Spinal cord (tissue), 10 donors: ENCODE data around the gene GGT5. TPM values are rescaled to one million over a fixed set of nuclear protein-coding genes. Genes with fewer than 3 reads are reported as not detected.

ENCODE experiments used
- DNase-seq, 6 donors: peaks; one replicate each; pipeline versions ENCODE4 v3.0.0 to v3.0.0-alpha.2; 2013 to 2015; ENCODE audit warnings: low spot score in 6 of 6, low read depth in 4 of 6
- H3K27ac ChIP-seq: one replicate; pipeline ENCODE4 v1.5.1; 2013; ENCODE audit warnings: low read depth, low read length, control low read depth
- H3K27me3 ChIP-seq: one replicate; pipeline ENCODE4 v1.6.1; 2013; ENCODE audit warnings: low read length; ENCODE audit not compliant: control insufficient read depth, insufficient read depth
- H3K36me3 ChIP-seq: one replicate; pipeline ENCODE4 v1.6.1; 2013; ENCODE audit warnings: low read length; ENCODE audit not compliant: control insufficient read depth, insufficient read depth
- H3K4me1 ChIP-seq: one replicate; pipeline ENCODE4 v1.6.1; 2013; ENCODE audit warnings: low read length; ENCODE audit not compliant: control insufficient read depth, insufficient read depth
- H3K4me3 ChIP-seq: one replicate; pipeline ENCODE4 v1.5.1; 2013; ENCODE audit warnings: low read depth, low read length, control low read depth
- H3K9me3 ChIP-seq: one replicate; pipeline ENCODE4 v1.6.1; 2013; ENCODE audit warnings: low read length; ENCODE audit not compliant: control insufficient read depth, insufficient read depth
- WGBS: methylation state at CpG from one replicate; pipeline ENCODE4 v1.1.5; 2013; ENCODE audit warnings: missing lambda C conversion rate; ENCODE audit not compliant: insufficient coverage; 5-methylcytosine and 5-hydroxymethylcytosine counted together
- polyA plus RNA-seq, 2 donors: library from polyadenylated mRNA; unstranded; fragments of 120-200 nt; gene quantifications; one replicate each; pipeline ENCODE4 v1.2.1, GENCODE V29; 2013; ENCODE audit not compliant: insufficient read length in 2 of 2
- total RNA-seq, 2 donors: library from RNA; depleted of rRNA in 1 of 2; stranded (reverse); fragments of 120-200 nt in 1 of 2; fragments of >200 nt in 1 of 2; gene quantifications; one replicate each; pipeline versions ENCODE4 v1.2.3 to v1.2.4, GENCODE V29; 2013 to 2014
- donor health status: healthy.

Gene GGT5
- total and polyA plus RNA-seq, 4 donors, result 2.9 to 12.3 (median 9.4) TPM

DNA sequence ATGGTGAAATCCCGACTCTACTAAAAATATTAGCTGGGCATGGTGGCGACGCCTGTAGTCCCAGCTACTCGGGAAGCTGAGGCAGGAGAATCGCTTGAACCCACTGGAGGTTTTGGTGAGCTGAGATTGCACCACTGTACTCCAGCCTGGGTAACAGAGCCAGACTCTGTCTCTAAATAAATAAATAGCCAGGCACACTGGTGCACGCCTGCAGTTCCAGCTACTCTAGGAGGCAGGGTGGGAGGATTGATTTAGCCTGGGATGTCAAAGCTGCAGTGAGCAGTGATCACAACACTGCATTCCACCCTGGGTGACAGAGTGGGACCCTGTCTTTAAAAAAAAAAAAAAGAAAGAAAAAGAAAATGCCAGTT is 46.2 kb downstream of the GGT5 start:
- H3K36me3 ChIP-seq, result no peaks in the 10 kb centered on the region
- WGBS, result 100% methylated on average over 4 of the region's 6 CpGs

DNA sequence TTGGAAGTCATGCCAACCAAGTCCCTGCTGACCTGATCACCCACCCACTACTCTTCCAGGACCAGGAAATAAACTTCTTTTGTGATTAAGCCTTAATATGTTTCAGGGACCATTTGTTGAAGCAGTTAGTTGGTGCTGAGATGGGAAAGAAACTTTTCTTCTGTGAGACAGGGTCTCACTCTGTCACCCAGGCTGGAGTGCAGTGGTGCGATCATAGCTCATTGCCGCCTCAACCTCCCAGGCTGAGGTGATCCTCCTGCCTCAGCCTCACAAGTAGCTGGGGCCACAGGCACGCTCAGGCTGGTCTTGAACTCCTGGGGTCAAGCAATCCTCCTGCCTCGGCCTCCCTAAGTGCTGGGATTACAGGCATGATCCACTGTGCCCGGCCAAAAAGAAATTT is 53.0 kb downstream of the GGT5 start:
- Histone ChIP-seq H3K27me3 (no peaks in the 10 kb centered on the region), H3K27ac (no peak overlapping the region), H3K4me1 (peaks cover 17% of the 10 kb centered on the region), H3K4me3 (no peak overlapping the region), H3K36me3 (peaks cover 26% of the 10 kb centered on the region), H3K9me3 (no peaks in the 10 kb centered on the region)
- 96% methylated on average over 5 of the region's 5 CpGs for WGBS
- no peak for DNase-seq

More for the DNA sequence above, 46.2 kb downstream of the GGT5 start:
- Histone ChIP-seq H3K9me3 (no peaks in the 10 kb centered on the region), H3K27me3 (no peaks in the 10 kb centered on the region), H3K4me1 (no peaks in the 10 kb centered on the region), H3K27ac (no peak overlapping the region), H3K4me3 (no peak overlapping the region)
- DNase-seq, result no peak

DNA sequence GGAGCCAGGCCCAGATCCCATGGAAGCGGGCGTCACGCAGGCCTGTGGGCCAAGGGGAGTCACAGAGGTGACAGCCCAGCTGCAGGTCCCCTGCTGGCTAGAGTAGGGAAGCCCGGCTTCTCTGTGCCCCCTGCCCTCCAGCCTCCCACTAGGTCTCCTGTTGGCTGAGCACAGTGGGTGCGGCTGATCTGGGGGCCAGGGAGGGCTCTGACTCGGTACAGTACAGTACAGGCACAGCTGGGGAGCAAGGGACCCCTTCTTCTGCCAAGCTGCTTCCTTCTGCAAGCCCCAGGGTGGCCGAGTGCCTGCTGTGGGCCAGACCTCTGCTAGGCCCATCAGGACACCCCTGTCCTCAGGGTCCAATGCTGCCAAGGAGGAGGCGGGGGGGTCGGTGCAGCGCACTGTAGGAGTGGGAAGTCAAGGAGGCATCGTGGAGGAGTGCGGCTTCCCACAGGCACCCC is 53.5 kb downstream of the GGT5 start:
- Histone ChIP-seq H3K36me3 (peaks cover 31% of the 10 kb centered on the region), H3K27me3 (no peaks in the 10 kb centered on the region), H3K4me1 (peaks cover 17% of the 10 kb centered on the region), H3K9me3 (no peaks in the 10 kb centered on the region), H3K4me3 (no peak overlapping the region), H3K27ac (no peak overlapping the region)
- DNase-seq, result no peak
- 75% methylated on average over 10 of the region's 12 CpGs for WGBS

DNA sequence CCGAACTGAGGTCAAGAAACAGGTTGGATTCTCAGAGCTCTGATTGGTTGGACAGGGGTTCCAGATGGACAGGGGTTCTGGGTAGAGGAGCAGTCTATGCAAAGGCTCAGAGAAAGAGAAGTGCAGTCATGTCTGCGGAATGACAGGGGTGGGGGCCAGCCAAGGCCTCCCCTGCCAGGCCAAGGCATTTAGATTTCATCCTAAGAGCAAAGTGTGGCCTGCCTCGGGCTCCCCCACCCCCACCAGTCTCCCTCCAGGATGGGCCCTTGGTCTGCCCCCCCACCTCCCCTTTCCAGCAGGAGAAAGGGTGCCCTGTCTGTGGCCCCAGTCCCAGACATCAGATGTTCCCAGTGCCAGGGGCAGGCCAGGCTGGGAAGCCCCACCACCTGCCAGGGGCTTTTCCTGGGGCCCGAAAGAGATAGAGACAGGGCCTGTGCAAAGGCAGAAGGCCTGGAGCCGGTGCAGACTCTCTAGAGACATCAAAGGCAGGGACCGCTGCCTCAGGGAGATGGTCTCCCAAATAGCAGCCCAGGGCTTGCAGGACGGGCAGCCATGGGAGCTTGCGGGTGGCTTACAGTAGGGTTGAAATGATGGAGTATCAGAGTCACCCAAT is 54.2 kb downstream of the GGT5 start:
- Histone ChIP-seq H3K27ac (no peak overlapping the region), H3K27me3 (no peaks in the 10 kb centered on the region), H3K9me3 (no peaks in the 10 kb centered on the region), H3K4me1 (peaks cover 17% of the 10 kb centered on the region), H3K4me3 (no peak overlapping the region), H3K36me3 (peaks cover 38% of the 10 kb centered on the region)
- no peak for DNase-seq
- 85% methylated on average over 7 of the region's 8 CpGs for WGBS

DNA sequence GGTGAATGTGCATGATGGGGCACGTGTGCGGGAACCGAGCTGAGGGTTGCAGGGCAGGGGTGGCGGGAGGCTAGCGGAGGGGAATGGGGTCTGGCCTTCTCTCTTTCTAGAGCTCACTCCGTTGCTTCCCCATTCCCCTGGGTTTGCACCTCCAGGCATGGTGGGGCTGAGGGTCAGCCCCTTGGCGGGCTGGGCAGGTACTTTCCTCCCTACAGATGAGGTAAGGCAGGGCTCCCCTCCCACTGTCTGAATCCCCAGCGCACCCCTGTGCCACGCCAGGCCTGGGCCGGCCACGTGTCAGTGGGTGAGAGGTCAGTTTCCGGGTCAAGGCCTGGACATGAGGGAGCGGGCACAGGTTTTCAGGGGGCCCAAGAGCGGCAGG is 54.7 kb downstream of the GGT5 start:
- Histone ChIP-seq H3K27ac (no peak overlapping the region), H3K4me1 (peaks cover 17% of the 10 kb centered on the region), H3K9me3 (no peaks in the 10 kb centered on the region), H3K4me3 (no peak overlapping the region), H3K36me3 (peaks cover 44% of the 10 kb centered on the region), H3K27me3 (no peaks in the 10 kb centered on the region)
- WGBS, result 89% methylated on average over 13 of the region's 14 CpGs
- DNase-seq, result no peak

DNA sequence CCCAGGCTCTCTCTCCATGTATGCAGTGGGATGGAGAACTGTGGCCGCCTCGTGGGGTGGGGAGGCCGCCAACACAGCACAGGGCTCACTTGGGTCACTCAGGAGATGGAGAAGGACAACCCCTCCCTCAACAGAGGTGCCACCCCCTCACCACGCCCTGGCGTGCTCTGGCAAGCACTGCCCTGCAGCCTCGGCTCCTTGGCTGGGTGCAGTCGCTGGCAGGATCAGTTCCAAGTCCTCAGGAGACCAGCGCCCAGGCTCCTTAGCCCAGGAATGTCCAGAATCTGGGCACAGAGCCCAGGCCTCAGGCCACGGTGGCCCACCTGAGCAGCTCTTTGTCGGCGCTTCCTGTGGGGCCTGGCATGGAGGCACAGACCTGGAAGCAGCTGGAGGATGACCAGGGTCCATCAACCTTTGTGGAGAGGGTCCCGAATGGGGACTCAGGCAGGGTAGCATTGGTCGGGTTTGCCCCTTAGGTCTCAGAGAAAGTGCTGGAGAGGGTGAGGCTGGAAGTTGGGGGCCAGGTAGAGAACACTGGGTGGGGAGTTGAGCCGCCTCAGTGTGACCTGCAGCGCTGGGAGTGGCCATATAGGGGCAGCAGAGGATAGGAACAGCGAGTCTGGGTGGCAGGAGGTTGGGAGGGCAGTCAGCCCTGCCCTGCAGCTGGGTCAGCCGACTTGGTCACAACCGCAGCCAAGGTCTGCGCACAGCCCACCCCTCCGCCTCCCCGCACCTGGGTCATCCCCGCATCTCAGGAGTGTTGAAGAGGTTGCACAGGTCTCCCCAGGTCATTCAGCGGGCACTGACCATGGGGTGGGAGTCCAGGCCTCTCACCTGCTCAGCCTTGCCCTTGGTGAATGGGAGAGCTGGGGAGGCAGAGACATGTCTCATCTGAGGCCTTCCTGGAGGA is 55.4 kb downstream of the GGT5 start:
- DNase-seq, result peak in 2 of 6 donors; percentile 53 to 61
- Histone ChIP-seq H3K27me3 (no peaks in the 10 kb centered on the region), H3K4me3 (no peak overlapping the region), H3K9me3 (no peaks in the 10 kb centered on the region), H3K27ac (no peak overlapping the region), H3K4me1 (peaks cover 17% of the 10 kb centered on the region), H3K36me3 (peaks cover 48% of the 10 kb centered on the region)
- 54% methylated on average over 20 of the region's 23 CpGs for WGBS

DNA sequence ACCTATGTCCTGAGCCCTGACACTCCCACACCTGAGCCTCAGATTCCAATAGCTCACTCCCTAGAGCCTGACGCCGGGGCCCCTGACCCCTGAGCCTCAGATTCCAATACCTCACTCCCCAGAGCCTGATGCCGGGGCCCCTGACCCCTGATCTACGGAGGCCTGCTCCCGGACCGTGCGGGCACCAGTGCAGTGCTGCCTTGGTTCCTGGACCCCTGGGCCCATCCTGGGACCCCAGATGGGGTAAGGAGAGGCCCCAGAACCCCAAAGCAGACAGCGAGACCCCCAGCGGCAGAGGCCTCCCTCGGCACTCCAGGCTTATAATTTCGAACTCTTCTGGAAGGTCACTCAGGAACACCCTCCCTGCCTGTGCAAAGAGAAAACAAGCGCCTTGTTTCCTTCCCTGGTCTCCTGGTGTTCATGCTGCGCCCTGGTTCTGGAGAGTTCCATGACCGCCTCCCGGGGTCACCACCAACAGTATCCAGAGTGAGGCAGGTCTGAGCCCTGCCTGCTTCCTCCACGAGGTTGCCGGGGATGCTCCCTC is 56.1 kb downstream of the GGT5 start:
- Histone ChIP-seq H3K27ac (no peak overlapping the region), H3K9me3 (no peaks in the 10 kb centered on the region), H3K27me3 (no peaks in the 10 kb centered on the region), H3K4me1 (peaks cover 17% of the 10 kb centered on the region), H3K4me3 (no peak overlapping the region), H3K36me3 (peaks cover 50% of the 10 kb centered on the region)
- no peak for DNase-seq
- 94% methylated on average over 17 of the region's 17 CpGs for WGBS

DNA sequence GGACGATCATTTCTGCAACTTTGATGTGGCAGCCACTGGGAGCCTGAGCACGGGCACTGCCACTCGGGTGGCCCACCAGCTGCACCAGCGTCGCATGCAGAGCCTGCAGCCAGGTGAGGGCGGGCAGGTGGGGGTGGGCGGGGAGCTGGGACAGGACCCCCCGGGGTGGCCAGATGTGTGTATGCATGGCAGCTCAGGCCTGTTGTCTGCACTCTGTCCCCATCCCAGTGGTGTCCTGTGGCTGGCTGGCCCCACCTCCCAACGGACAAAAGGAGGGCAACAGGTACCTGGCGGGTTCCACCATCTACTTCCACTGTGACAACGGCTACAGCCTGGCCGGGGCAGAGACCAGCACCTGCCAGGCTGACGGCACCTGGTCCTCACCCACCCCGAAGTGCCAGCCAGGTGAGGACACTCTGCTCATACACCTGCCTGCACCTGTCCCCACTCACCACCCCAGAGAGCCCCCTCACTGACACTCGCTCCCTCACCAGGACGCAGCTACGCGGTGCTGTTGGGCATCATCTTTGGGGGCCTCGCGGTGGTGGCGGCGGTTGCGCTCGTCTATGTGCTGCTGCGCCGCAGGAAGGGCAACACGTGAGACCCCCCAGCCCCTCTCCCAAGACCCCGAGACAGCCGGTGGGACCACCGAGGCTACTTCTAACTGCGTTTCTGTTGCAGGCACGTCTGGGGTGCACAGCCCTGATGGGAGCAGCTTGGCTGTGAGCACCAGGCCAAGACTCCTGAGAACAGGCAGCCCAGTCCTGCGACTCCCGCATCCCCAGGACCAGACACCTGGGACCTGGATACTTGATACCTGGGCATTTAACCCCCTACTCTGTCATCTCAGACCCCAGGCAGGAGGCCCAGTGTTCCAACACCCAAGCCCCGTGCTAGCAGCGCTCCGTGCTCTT is 56.9 kb downstream of the GGT5 start:
- Histone ChIP-seq H3K9me3 (no peaks in the 10 kb centered on the region), H3K27me3 (no peaks in the 10 kb centered on the region), H3K4me1 (peaks cover 17% of the 10 kb centered on the region), H3K4me3 (no peak overlapping the region), H3K36me3 (peaks cover 56% of the 10 kb centered on the region), H3K27ac (no peak overlapping the region)
- 92% methylated on average over 35 of the region's 37 CpGs for WGBS
- no peak for DNase-seq
